GM12873 (cell line): Measurements from ENCODE around the gene FAM13C.

Experiments
- TF ChIP-seq, protein P1 (sequence below): IDR thresholded peaks from 2 replicates; pipeline ENCODE4 v1.5.1; 2012; ENCODE audit warnings: low read depth, mild to moderate bottlenecking, moderate library complexity, low read length, control low read depth; ENCODE audit not compliant: insufficient read depth; ENCODE audit errors: missing control alignments

Gene FAM13C

DNA sequence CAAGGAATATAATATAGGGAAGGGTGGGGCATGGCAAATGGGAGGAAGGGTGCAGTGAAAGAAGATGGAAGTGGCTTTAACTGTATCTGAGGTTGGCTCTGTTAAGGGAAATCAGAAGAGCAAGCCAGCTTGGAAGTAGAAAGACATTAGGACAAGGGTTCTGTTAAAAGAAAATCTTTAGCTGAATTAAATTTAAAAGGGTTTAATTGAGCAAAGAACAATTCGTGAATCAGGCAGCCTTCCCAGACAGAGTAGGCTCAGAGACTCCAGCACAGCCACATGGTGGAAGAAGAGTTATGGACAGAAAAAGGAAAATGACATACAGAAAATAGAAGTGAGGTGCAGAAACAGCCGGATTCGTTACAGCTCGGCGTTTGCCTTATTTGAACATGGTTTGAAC is 42.0 kb downstream of the FAM13C start:
- TF ChIP-seq, protein P1, sequence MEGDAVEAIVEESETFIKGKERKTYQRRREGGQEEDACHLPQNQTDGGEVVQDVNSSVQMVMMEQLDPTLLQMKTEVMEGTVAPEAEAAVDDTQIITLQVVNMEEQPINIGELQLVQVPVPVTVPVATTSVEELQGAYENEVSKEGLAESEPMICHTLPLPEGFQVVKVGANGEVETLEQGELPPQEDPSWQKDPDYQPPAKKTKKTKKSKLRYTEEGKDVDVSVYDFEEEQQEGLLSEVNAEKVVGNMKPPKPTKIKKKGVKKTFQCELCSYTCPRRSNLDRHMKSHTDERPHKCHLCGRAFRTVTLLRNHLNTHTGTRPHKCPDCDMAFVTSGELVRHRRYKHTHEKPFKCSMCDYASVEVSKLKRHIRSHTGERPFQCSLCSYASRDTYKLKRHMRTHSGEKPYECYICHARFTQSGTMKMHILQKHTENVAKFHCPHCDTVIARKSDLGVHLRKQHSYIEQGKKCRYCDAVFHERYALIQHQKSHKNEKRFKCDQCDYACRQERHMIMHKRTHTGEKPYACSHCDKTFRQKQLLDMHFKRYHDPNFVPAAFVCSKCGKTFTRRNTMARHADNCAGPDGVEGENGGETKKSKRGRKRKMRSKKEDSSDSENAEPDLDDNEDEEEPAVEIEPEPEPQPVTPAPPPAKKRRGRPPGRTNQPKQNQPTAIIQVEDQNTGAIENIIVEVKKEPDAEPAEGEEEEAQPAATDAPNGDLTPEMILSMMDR, result no peak

DNA sequence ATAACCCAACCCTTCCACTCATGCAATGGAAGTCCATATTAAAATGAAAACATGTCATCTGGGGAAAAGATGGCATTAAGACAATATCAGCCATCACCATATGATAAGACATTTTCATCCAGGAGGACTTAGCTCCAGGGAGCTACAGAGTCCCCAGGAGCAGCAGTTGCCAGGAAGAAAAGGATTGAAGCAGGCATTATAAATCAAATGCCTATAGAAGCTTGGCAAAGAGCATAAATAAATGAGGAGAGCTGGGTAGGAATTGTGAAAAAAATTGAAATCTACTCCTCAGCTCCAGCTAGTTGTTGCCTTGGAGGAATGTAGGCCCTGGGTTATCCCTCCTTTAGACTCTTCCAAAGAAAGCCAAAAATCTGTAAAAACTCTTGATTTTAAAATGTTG is 42.5 kb downstream of the FAM13C start:
- TF ChIP-seq, protein P1, result no peak

DNA sequence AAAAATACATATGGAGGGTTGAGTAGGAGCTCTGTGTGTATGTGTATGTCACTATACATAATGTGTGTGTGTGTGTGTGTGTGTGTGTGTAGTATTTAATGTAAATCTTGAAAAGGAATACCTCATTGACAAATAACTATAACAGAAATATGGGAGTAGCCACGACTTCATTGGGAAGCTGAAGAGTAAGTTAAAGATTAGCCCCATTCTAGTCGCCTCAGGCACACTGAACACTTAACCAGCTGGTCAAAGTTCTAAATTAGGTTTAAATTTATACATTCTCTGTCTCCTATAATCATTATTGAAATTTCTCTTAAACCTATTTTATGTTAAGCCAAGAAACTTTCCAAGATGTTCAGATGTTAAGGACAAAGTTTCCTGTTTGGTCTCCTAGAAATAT is 45.3 kb downstream of the FAM13C start:
- TF ChIP-seq, protein P1, result no peak

DNA sequence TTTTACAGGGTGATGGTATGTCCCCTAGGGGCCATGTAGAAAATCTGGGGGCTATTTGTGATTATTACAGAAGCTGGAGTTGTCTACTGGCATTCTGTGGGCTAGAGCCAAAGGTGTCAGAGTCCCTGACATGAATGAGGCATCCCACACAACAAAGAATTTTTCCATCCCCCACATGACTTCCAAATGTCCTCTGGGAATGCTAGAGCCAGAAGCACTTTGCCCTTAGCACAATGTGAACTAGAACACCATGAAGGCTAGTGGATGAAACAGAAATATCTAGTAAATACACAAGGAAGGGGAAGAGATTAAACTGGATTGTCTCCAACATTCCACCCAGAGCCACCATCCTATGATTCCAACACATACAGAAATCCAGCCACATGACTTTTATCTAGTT is 46.9 kb downstream of the FAM13C start:
- TF ChIP-seq, protein P1, result no peak

DNA sequence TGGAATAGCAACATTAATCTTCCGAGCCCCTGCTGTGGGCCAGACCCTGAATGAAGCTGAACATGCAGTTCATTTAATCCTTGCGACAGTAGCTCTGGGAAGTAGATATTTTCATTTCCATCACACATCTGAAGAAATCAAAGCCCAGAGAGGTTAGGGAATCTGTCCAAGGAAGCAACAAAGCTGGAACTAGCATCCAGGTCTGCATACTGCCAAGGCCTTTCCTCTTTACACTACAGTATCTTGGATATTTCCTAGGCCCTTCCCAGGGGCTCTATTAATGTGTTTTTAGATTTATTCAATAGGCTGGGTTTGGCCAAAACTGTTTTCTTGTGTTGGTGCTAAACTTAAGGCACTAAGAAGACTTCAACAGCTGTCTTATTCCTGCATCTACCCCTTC is 48.1 kb downstream of the FAM13C start:
- TF ChIP-seq, protein P1, result no peak

DNA sequence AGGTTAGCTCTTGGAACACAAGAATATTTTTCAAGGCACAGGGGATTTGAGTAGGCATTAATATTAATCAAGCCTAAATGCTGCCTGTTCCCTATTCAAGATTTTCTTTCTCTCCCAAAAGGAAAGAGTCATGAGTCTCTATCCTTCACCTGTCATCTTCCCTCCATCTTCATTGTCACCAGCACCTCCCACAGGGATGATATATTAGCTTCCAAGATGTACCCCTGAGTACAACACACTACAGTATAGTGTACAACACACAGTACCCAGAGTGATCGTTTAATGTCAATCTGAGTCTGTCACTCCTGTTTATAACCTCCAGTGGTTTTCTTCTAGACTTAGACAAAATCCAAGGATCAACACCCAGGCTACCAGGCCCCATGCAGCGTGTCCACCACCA is 50.1 kb downstream of the FAM13C start:
- TF ChIP-seq, protein P1, result no peak

DNA sequence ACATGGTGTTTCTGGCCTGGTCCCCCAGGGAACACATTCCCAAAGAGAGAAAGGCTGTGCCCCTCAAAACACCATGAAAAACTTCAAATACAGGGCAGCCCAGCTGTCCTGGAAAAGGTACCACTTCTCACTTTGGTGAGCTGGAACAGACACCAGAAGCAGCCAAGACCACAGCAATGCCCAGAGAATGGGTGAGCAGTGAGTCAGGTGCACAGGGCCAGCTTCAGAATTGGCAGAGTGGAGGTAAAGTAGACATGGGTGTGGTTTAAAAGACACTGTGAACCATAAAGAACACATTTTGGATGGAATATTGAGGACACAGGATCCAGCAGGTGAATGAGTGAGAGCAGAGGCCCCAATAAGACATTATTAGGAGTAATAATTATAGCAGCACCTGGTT is 51.3 kb downstream of the FAM13C start:
- TF ChIP-seq, protein P1, result no peak
